Measurements from ENCODE around the gene RMND5B. TPM values are rescaled to one million over a fixed set of nuclear protein-coding genes. Genes with fewer than 3 reads are reported as not detected.
"Not testable (repeated sequence)": the region's sequence is repeated elsewhere in the genome, so short reads cannot be mapped to it uniquely, and the experiment has no call there.

RMND5B gene
- total RNA-seq, 1 experiment from 2014 or later: 51.3 TPM

- H3K4me3 ChIP-seq (ENCODE audit: insufficient read depth, low read depth, low read length): no peak overlapping the region
- DNase-seq: no peak
- no peaks in the 10 kb centered on the region for H3K36me3 ChIP-seq (replicated peaks; ENCODE audit: control insufficient read depth, insufficient read depth, low read length)
- H3K27me3 ChIP-seq (ENCODE audit: control insufficient read depth, insufficient read depth, low read length): no peaks in the 10 kb centered on the region
Observed at GRCh38 chr5:178192244-178192643, 61.4 kb downstream of the RMND5B start.

GRCh38 chr5:178192787-178193186 is 62.0 kb downstream of the RMND5B start:
- no peak overlapping the region for H3K4me3 ChIP-seq (ENCODE audit: insufficient read depth, low read depth, low read length)
- H3K36me3 ChIP-seq (replicated peaks; ENCODE audit: control insufficient read depth, insufficient read depth, low read length): no peaks in the 10 kb centered on the region
- no peaks in the 10 kb centered on the region for H3K27me3 ChIP-seq (ENCODE audit: control insufficient read depth, insufficient read depth, low read length)
- DNase-seq: no peak

- no peak overlapping the region for H3K4me3 ChIP-seq (ENCODE audit: insufficient read depth, low read depth, low read length)
Observed at GRCh38 chr5:178193251-178193809, 62.5 kb downstream of the RMND5B start.

GRCh38 chr5:178194026-178194425 is 63.2 kb downstream of the RMND5B start:
- DNase-seq: peak; percentile 54
- Histone ChIP-seq H3K36me3 (replicated peaks; ENCODE audit: control insufficient read depth, insufficient read depth, low read length) (no peaks in the 10 kb centered on the region), H3K4me3 (ENCODE audit: insufficient read depth, low read depth, low read length) (no peak overlapping the region), H3K27me3 (ENCODE audit: control insufficient read depth, insufficient read depth, low read length) (no peaks in the 10 kb centered on the region)

More at GRCh38 chr5:178193251-178193809, 62.5 kb downstream of the RMND5B start:
- no peak for DNase-seq
- Histone ChIP-seq H3K27me3 (ENCODE audit: control insufficient read depth, insufficient read depth, low read length) (no peaks in the 10 kb centered on the region), H3K36me3 (replicated peaks; ENCODE audit: control insufficient read depth, insufficient read depth, low read length) (no peaks in the 10 kb centered on the region)

- Histone ChIP-seq H3K36me3 (replicated peaks; ENCODE audit: control insufficient read depth, insufficient read depth, low read length) (no peaks in the 10 kb centered on the region), H3K27me3 (ENCODE audit: control insufficient read depth, insufficient read depth, low read length) (no peaks in the 10 kb centered on the region), H3K4me3 (ENCODE audit: insufficient read depth, low read depth, low read length) (no peak overlapping the region)
- DNase-seq: peak; percentile 48
Observed at GRCh38 chr5:178196281-178196812, 65.5 kb downstream of the RMND5B start.

- DNase-seq: peak; percentile 72
- Histone ChIP-seq H3K4me3 (ENCODE audit: insufficient read depth, low read depth, low read length) (no peak overlapping the region), H3K27me3 (ENCODE audit: control insufficient read depth, insufficient read depth, low read length) (no peaks in the 10 kb centered on the region; the same call in 1 of the 2 replicates), H3K36me3 (replicated peaks; ENCODE audit: control insufficient read depth, insufficient read depth, low read length) (no peaks in the 10 kb centered on the region)
Observed at GRCh38 chr5:178196986-178197385, 66.2 kb downstream of the RMND5B start.

GRCh38 chr5:178198151-178198550 is 67.3 kb downstream of the RMND5B start:
- H3K4me3 ChIP-seq (ENCODE audit: insufficient read depth, low read depth, low read length); DNase-seq; H3K27me3 ChIP-seq (ENCODE audit: control insufficient read depth, insufficient read depth, low read length); H3K36me3 ChIP-seq (replicated peaks; ENCODE audit: control insufficient read depth, insufficient read depth, low read length): not testable (repeated sequence)

GRCh38 chr5:178198706-178199105 is 67.9 kb downstream of the RMND5B start:
- DNase-seq: no peak
- Histone ChIP-seq H3K4me3 (ENCODE audit: insufficient read depth, low read depth, low read length) (no peak overlapping the region), H3K27me3 (ENCODE audit: control insufficient read depth, insufficient read depth, low read length) (no peaks in the 10 kb centered on the region; the same call in 1 of the 2 replicates), H3K36me3 (replicated peaks; ENCODE audit: control insufficient read depth, insufficient read depth, low read length) (no peaks in the 10 kb centered on the region)

GRCh38 chr5:178199581-178200434 is 69.0 kb downstream of the RMND5B start:
- DNase-seq: no peak
- Histone ChIP-seq H3K36me3 (replicated peaks; ENCODE audit: control insufficient read depth, insufficient read depth, low read length) (no peaks in the 10 kb centered on the region), H3K4me3 (ENCODE audit: insufficient read depth, low read depth, low read length) (no peak overlapping the region), H3K27me3 (ENCODE audit: control insufficient read depth, insufficient read depth, low read length) (no peaks in the 10 kb centered on the region; the same call in 1 of the 2 replicates)

Other genes with a start within 250 kb of the RMND5B start
- gene PROP1, start 134.8 kb upstream of the RMND5B start, total RNA-seq (2014; rRNA removed; shearing (Covaris generic)): not detected in 2 replicates
- 32.0 and 36.5 TPM in 2 replicates for gene N4BP3, start 17.5 kb upstream of the RMND5B start, total RNA-seq (2014; rRNA removed; shearing (Covaris generic))
- 254 and 275 TPM in 2 replicates for gene NHP2, start 22.9 kb downstream of the RMND5B start, total RNA-seq (2014; rRNA removed; shearing (Covaris generic))
- gene GMCL2, start 56.4 kb downstream of the RMND5B start, total RNA-seq (2014; rRNA removed; shearing (Covaris generic)): not detected in 2 replicates
- 134 and 138 TPM in 2 replicates for gene HNRNPAB, start 73.5 kb downstream of the RMND5B start, total RNA-seq (2014; rRNA removed; shearing (Covaris generic))
- 11.3 and 25.1 TPM in 2 replicates for gene PHYKPL, start 101.8 kb downstream of the RMND5B start, total RNA-seq (2014; rRNA removed; shearing (Covaris generic))